Uterus (tissue), 2 donors: Measurements from ENCODE around the gene TOR1AIP2.

ENCODE experiments used
- POLR2A ChIP-seq, 2 donors: fragments of 450-650 bp; IDR thresholded peaks; one replicate each; pipeline ENCODE4 v1.6.1; 2016; ENCODE audit warnings: antibody characterized with exemption in 2 of 2, mild to moderate bottlenecking in 1 of 2, moderate library complexity in 1 of 2
- TF ChIP-seq, protein P1 (sequence below), 4 experiments: fragments of 200-600 bp in 2 of 4; fragments of 450-650 bp in 2 of 4; sonication (generic) in 2 of 4; IDR thresholded peaks; one replicate each; pipeline ENCODE4 v1.5.1; 2016 to 2019; ENCODE audit warnings: antibody characterized with exemption in 4 of 4, mild to moderate bottlenecking in 2 of 4, moderate library complexity in 1 of 4

DNA sequence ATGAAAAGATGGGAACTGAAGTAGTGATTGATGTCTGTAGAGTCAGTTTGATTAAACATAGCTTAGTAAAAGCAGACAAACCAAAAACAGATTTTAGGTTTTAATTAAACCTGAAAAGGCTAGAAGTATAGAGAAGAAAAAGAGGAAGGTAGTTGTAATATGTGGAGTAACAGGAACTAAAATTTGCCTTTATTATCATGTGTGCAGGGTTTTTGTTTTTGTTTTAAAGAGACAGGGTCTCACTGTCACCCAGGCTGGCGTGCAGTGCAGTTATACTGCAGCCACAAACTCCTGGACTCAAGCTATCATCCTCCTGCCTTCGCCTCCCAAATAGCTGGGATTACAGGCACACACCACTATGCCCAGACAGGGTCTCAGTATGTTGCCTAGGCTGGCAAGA lies 10.5 kb upstream of the TOR1AIP2 start:
- TF ChIP-seq, protein P1, sequence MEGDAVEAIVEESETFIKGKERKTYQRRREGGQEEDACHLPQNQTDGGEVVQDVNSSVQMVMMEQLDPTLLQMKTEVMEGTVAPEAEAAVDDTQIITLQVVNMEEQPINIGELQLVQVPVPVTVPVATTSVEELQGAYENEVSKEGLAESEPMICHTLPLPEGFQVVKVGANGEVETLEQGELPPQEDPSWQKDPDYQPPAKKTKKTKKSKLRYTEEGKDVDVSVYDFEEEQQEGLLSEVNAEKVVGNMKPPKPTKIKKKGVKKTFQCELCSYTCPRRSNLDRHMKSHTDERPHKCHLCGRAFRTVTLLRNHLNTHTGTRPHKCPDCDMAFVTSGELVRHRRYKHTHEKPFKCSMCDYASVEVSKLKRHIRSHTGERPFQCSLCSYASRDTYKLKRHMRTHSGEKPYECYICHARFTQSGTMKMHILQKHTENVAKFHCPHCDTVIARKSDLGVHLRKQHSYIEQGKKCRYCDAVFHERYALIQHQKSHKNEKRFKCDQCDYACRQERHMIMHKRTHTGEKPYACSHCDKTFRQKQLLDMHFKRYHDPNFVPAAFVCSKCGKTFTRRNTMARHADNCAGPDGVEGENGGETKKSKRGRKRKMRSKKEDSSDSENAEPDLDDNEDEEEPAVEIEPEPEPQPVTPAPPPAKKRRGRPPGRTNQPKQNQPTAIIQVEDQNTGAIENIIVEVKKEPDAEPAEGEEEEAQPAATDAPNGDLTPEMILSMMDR (IDR thresholded peaks at IDR 0.05), result no peak
- TF ChIP-seq POLR2A (IDR thresholded peaks at IDR 0.05), result no peak
